SK-N-SH treated with all-trans-retinoic acid at 6 μM for 48 hours (cell line): ENCODE data around the gene SAXO1.
A peak's percentile ranks its signal among the peaks of the same experiment; 100 is the strongest.

Experiments
- ATAC-seq: fragments of 200-7000 bp; cut with Tn5 transposase; 3 replicates; pipeline ENCODE4 v1.9.1; 2020; ENCODE audit warnings: mild to moderate bottlenecking, moderate library complexity
- CREB5 ChIP-seq: fragments of 250-450 bp; sonication (Bioruptor Pico); IDR thresholded peaks from 2 replicates; pipeline ENCODE4 v1.5.1; 2020; ENCODE audit warnings: low read depth, mild to moderate bottlenecking, moderate library complexity
- CSDC2 ChIP-seq: fragments of 250-450 bp; sonication (Bioruptor Pico); IDR thresholded peaks from 2 replicates; pipeline ENCODE4 v1.5.0; 2020; ENCODE audit warnings: mild to moderate bottlenecking, moderate library complexity
- CSRNP3 ChIP-seq: fragments of 250-450 bp; sonication (Bioruptor Pico); IDR thresholded peaks from 2 replicates; pipeline ENCODE4 v1.5.1; 2021; ENCODE audit warnings: mild to moderate bottlenecking, moderate library complexity
- GLIS3 ChIP-seq: fragments of 250-450 bp; sonication (Bioruptor Pico); IDR thresholded peaks from 2 replicates; pipeline ENCODE4 v1.5.0; 2020; ENCODE audit warnings: mild to moderate bottlenecking, moderate library complexity
- ISL1 ChIP-seq: fragments of 250-450 bp; sonication (Bioruptor Pico); IDR thresholded peaks from 2 replicates; pipeline ENCODE4 v2.1.2; 2022; ENCODE audit warnings: mild to moderate bottlenecking, moderate library complexity
- OSR1 ChIP-seq: fragments of 250-450 bp; sonication (Bioruptor Pico); IDR thresholded peaks from 2 replicates; pipeline ENCODE4 v1.8.0; 2022; ENCODE audit warnings: moderate library complexity, mild to moderate bottlenecking, inconsistent platforms
- PATZ1 ChIP-seq: fragments of 250-450 bp; sonication (Bioruptor Pico); IDR thresholded peaks from 2 replicates; pipeline ENCODE4 v1.8.0; 2020; ENCODE audit warnings: mild to moderate bottlenecking, moderate library complexity, borderline replicate concordance
- POU6F1 ChIP-seq: fragments of 250-450 bp; sonication (Bioruptor Pico); IDR thresholded peaks from 2 replicates; pipeline ENCODE4 v1.8.0; 2021; ENCODE audit warnings: low read depth, mild to moderate bottlenecking, moderate library complexity, borderline replicate concordance
- PPARA ChIP-seq: fragments of 250-450 bp; sonication (Bioruptor Pico); IDR thresholded peaks from 2 replicates; pipeline ENCODE4 v1.5.0; 2020; ENCODE audit warnings: mild to moderate bottlenecking, borderline replicate concordance
- SNAI2 ChIP-seq: fragments of 250-450 bp; sonication (Bioruptor Pico); IDR thresholded peaks from 2 replicates; pipeline ENCODE4 v1.5.0; 2020; ENCODE audit warnings: mild to moderate bottlenecking, moderate library complexity
- TCF4 ChIP-seq: fragments of 250-450 bp; sonication (Bioruptor Pico); IDR thresholded peaks from 2 replicates; pipeline ENCODE4 v1.8.0; 2021; ENCODE audit warnings: mild to moderate bottlenecking, moderate library complexity, borderline replicate concordance
- TSHZ2 ChIP-seq: fragments of 250-450 bp; sonication (Bioruptor Pico); IDR thresholded peaks from 2 replicates; pipeline ENCODE4 v1.5.0; 2020; ENCODE audit warnings: mild to moderate bottlenecking, moderate library complexity
- ZC3H10 ChIP-seq: fragments of 250-450 bp; sonication (Bioruptor Pico); IDR thresholded peaks from 2 replicates; pipeline ENCODE4 v1.5.1; 2021; ENCODE audit warnings: mild to moderate bottlenecking, moderate library complexity
- ZFP3 ChIP-seq: fragments of 250-450 bp; sonication (Bioruptor Pico); IDR thresholded peaks from 2 replicates; pipeline ENCODE4 v1.5.0; 2020; ENCODE audit warnings: mild to moderate bottlenecking, moderate library complexity
- ZFP30 ChIP-seq: fragments of 450-650 bp; formaldehyde crosslinking; IDR thresholded peaks from 2 replicates; pipeline ENCODE4 v1.5.0; 2022; ENCODE audit warnings: mild to moderate bottlenecking, moderate library complexity
- ZNF565 ChIP-seq: fragments of 450-650 bp; formaldehyde crosslinking; conservative IDR thresholded peaks from 2 replicates; pipeline ENCODE4 v1.5.0; 2020; ENCODE audit warnings: low read depth, mild to moderate bottlenecking, moderate library complexity
- ZNF70 ChIP-seq: fragments of 450-650 bp; formaldehyde crosslinking; IDR thresholded peaks from 2 replicates; pipeline ENCODE4 v1.5.0; 2020; ENCODE audit warnings: mild to moderate bottlenecking, moderate library complexity
- ZNF8 ChIP-seq: fragments of 450-650 bp; formaldehyde crosslinking; IDR thresholded peaks from 2 replicates; pipeline ENCODE4 v1.5.0; 2020; ENCODE audit warnings: mild to moderate bottlenecking, moderate library complexity

Gene SAXO1

GRCh38 chr9:18980189-18980588 is 52.8 kb downstream of the SAXO1 start (continued):
- TF ChIP-seq PATZ1 (CRISPR knock-in tag) (no peak), OSR1 (no peak), CSRNP3 (CRISPR knock-in tag) (no peak), ZFP3 (CRISPR knock-in tag) (no peak)

- TF ChIP-seq PPARA (CRISPR knock-in tag) = no peak
- peak; percentile 48; the same call in 2 of the 3 replicates for ATAC-seq
Measured at GRCh38 chr9:18979367-18979766, 53.6 kb downstream of the SAXO1 start.

GRCh38 chr9:18978188-18978587 is 54.8 kb downstream of the SAXO1 start:
- TF ChIP-seq TSHZ2 = no peak
- no peak for TF ChIP-seq ZC3H10
- no peak for TF ChIP-seq OSR1
- no peak for TF ChIP-seq CREB5 (CRISPR knock-in tag)
- TF ChIP-seq ZNF8 (CRISPR knock-in tag) = no peak
- no peak for TF ChIP-seq TCF4 (CRISPR knock-in tag)
- no peak for TF ChIP-seq ZNF565 (CRISPR knock-in tag)
- no peak for TF ChIP-seq POU6F1 (CRISPR knock-in tag)
- TF ChIP-seq SNAI2 (CRISPR knock-in tag) = no peak
- TF ChIP-seq ZFP30 (CRISPR knock-in tag) = no peak
- no peak for TF ChIP-seq ZFP3 (CRISPR knock-in tag)
- TF ChIP-seq ISL1 = no peak
- TF ChIP-seq PATZ1 (CRISPR knock-in tag) = no peak
- no peak for TF ChIP-seq CSDC2 (CRISPR knock-in tag)
- no peak for TF ChIP-seq GLIS3 (CRISPR knock-in tag)
- TF ChIP-seq ZNF70 = no peak
- no peak for ATAC-seq
